IMR-90 (cell line): ENCODE data around the gene TSTD2. TPM values are rescaled to one million over a fixed set of nuclear protein-coding genes. Genes with fewer than 3 reads are reported as not detected.
A peak's percentile ranks its signal among the peaks of the same experiment; 100 is the strongest.

Experiments
- ATAC-seq: fragments of 200-7000 bp; cut with Tn5 transposase; 2 replicates; pipeline ENCODE4 v1.9.1; 2020; ENCODE audit warnings: low read depth, mild to moderate bottlenecking, moderate library complexity
- BruUV-seq: library from RNA; stranded (reverse); fragments of 400-500 nt; replicated peaks from 2 replicates; lab custom pipeline; 2021; lab: Mats Ljungman, UMichigan
- CTCF ChIA-PET: fragments of 300-600 bp; formaldehyde crosslinking; extraction: SDS; loops from one replicate; lab custom pipeline; 2021; ENCODE audit warnings: antibody characterized with exemption; lab: Yijun Ruan, JAX
- POLR2A ChIA-PET: fragments of 300-600 bp; sonication (Branson Sonifier 250); formaldehyde crosslinking; loops from one replicate; lab custom pipeline; 2022; ENCODE audit warnings: antibody characterized with exemption; ENCODE audit not compliant: unreplicated experiment; lab: Charles Lee
- DNase-seq: peaks from one replicate; pipeline ENCODE4 v3.0.0; 2013
- H2AFZ ChIP-seq: replicated peaks from 2 replicates; pipeline ENCODE3; 2013; ENCODE audit warnings: low read length, mild to moderate bottlenecking; ENCODE audit not compliant: poor library complexity
- H2AK5ac ChIP-seq: 2 replicates; pipeline ENCODE4 v1.6.1; 2013; ENCODE audit warnings: low read depth, low read length, inconsistent platforms
- H2AK9ac ChIP-seq: replicated peaks from 2 replicates; pipeline ENCODE3; 2013; ENCODE audit warnings: mild to moderate bottlenecking, low read depth, low read length, moderate library complexity; ENCODE audit not compliant: poor library complexity
- H2BK120ac ChIP-seq: 2 replicates; pipeline ENCODE4 v1.6.1; 2013; ENCODE audit warnings: low read depth, low read length, inconsistent platforms
- H2BK15ac ChIP-seq: 3 replicates; pipeline ENCODE4 v1.6.1; 2013; ENCODE audit warnings: low read depth, low read length, inconsistent platforms
- H2BK20ac ChIP-seq: 2 replicates; pipeline ENCODE4 v1.6.1; 2013; ENCODE audit warnings: low read depth, mild to moderate bottlenecking, inconsistent platforms, low read length, moderate library complexity
- H2BK5ac ChIP-seq: 2 replicates; pipeline ENCODE4 v1.6.1; 2013; ENCODE audit warnings: mild to moderate bottlenecking, low read depth, low read length, inconsistent platforms; ENCODE audit not compliant: poor library complexity, severe bottlenecking
- H3K14ac ChIP-seq: replicated peaks from 2 replicates; pipeline ENCODE4 v1.6.1; 2013; ENCODE audit warnings: low read depth, low read length, inconsistent platforms
- H3K18ac ChIP-seq: 2 replicates; pipeline ENCODE4 v1.6.1; 2013; ENCODE audit warnings: low read depth, low read length, control low read depth
- H3K23ac ChIP-seq: 2 replicates; pipeline ENCODE4 v1.6.1; 2013; ENCODE audit warnings: low read depth, low read length, inconsistent platforms
- H3K27ac ChIP-seq: 2 replicates; pipeline ENCODE4 v1.5.1; 2013; ENCODE audit warnings: mild to moderate bottlenecking, control low read depth, low read length; ENCODE audit not compliant: insufficient read depth
- H3K27me3 ChIP-seq: 2 replicates; pipeline ENCODE4 v1.6.1; 2013; ENCODE audit warnings: low read length; ENCODE audit not compliant: control insufficient read depth, insufficient read depth
- H3K36me3 ChIP-seq: 2 replicates; pipeline ENCODE4 v1.6.1; 2013; ENCODE audit warnings: low read length, mixed read lengths; ENCODE audit not compliant: control insufficient read depth, insufficient read depth
- H3K4ac ChIP-seq: 2 replicates; pipeline ENCODE4 v1.6.1; 2013; ENCODE audit warnings: low read depth, low read length, inconsistent platforms
- H3K4me1 ChIP-seq: 2 replicates; pipeline ENCODE4 v1.6.1; 2013; ENCODE audit warnings: low read length, mixed read lengths; ENCODE audit not compliant: control insufficient read depth, insufficient read depth
- H3K4me2 ChIP-seq: 2 replicates; pipeline ENCODE4 v1.6.1; 2013; ENCODE audit warnings: low read depth, mild to moderate bottlenecking, control low read depth, low read length, moderate library complexity
- H3K4me3 ChIP-seq: 2 replicates; pipeline ENCODE4 v1.5.1; 2013; ENCODE audit warnings: low read depth, mild to moderate bottlenecking, control low read depth, low read length, moderate library complexity; ENCODE audit not compliant: insufficient read depth
- H3K56ac ChIP-seq: 2 replicates; pipeline ENCODE4 v1.6.1; 2013; ENCODE audit warnings: low read length, inconsistent platforms; ENCODE audit not compliant: insufficient read depth; ENCODE audit errors: extremely low read depth
- H3K79me1 ChIP-seq, 2 experiments: 2 replicates each; pipeline ENCODE4 v1.6.1; 2013; ENCODE audit warnings: low read length in 2 of 2, inconsistent platforms in 1 of 2, low read depth in 1 of 2
- H3K9ac ChIP-seq: 2 replicates; pipeline ENCODE4 v1.6.1; 2013; ENCODE audit warnings: low read depth, low read length, control low read depth
- H3K9me1 ChIP-seq: 2 replicates; pipeline ENCODE4 v1.6.1; 2013; ENCODE audit warnings: low read length, inconsistent platforms; ENCODE audit not compliant: insufficient read depth
- H3K9me3 ChIP-seq: 2 replicates; pipeline ENCODE4 v1.6.1; 2013; ENCODE audit warnings: low read length; ENCODE audit not compliant: control insufficient read depth, insufficient read depth
- H4K20me1 ChIP-seq: 2 replicates; pipeline ENCODE4 v1.6.1; 2013; ENCODE audit warnings: low read length, inconsistent platforms; ENCODE audit not compliant: insufficient read depth
- H4K5ac ChIP-seq: 2 replicates; pipeline ENCODE4 v1.6.1; 2013; ENCODE audit warnings: mild to moderate bottlenecking, low read depth, low read length, control low read depth
- H4K8ac ChIP-seq, 2 experiments: 2 replicates each; pipeline ENCODE4 v1.6.1; 2013; ENCODE audit warnings: low read depth in 2 of 2, low read length in 2 of 2, control low read depth in 1 of 2, inconsistent platforms in 1 of 2
- H4K91ac ChIP-seq: 2 replicates; pipeline ENCODE4 v1.6.1; 2013; ENCODE audit warnings: low read depth, low read length, inconsistent platforms; ENCODE audit not compliant: insufficient read depth
- BHLHE40 ChIP-seq: fragments of 150-350 bp; IDR thresholded peaks from 2 replicates; pipeline ENCODE4 v1.6.1; 2016; ENCODE audit warnings: mild to moderate bottlenecking, low read depth, low read length
- FOS ChIP-seq: fragments of 150-350 bp; IDR thresholded peaks from 2 replicates; pipeline ENCODE4 v1.6.1; 2016; ENCODE audit warnings: low read depth, low read length
- NFE2L2 ChIP-seq: fragments of 150-350 bp; IDR thresholded peaks from 2 replicates; pipeline ENCODE4 v1.6.1; 2016; ENCODE audit warnings: low read depth, mild to moderate bottlenecking, low read length
- WGBS, 2 experiments: methylation state at CpG; one replicate each; pipeline versions ENCODE4 v1.1.5 to v1.1.7; 2013; ENCODE audit warnings: missing lambda C conversion rate in 2 of 2; ENCODE audit not compliant: insufficient read length in 1 of 2; ENCODE audit errors: extremely low coverage in 2 of 2; 5-methylcytosine and 5-hydroxymethylcytosine counted together
- dilution Hi-C: fragments of 300-500 bp; cut with HindIII; formaldehyde crosslinking; loops from one replicate; pipeline ENCODE4 v1.14.3; 2018; ENCODE audit warnings: low sequenced_read_pairs; ENCODE audit not compliant: unreplicated experiment
- in situ Hi-C: fragments of 300-500 bp; cut with MboI; formaldehyde crosslinking; loops from 3 replicates; pipeline ENCODE4 v1.14.3; 2019; ENCODE audit warnings: low sequenced_read_pairs, inconsistent platforms, mixed read lengths
- intact Hi-C: fragments of 100-400 bp; cut with micrococcal nuclease; formaldehyde crosslinking; loops from 2 replicates; pipeline ENCODE4 v1.10.0; 2022
- polyA plus RNA-seq, 3 experiments: library from polyadenylated mRNA; depleted of rRNA; stranded (reverse); fragments of >200 nt; gene quantifications; 2 replicates each; pipeline ENCODE4 v1.2.3, GENCODE V29; 2012; ENCODE audit warnings: low replicate concordance in 1 of 3
- total RNA-seq: library from RNA; depleted of rRNA; stranded (reverse); fragments of >200 nt; gene quantifications from 2 replicates; pipeline ENCODE4 v1.2.3, GENCODE V29; 2012

The TSTD2 gene
- total and polyA plus RNA-seq, 2 of the 4 experiments (the other 2 are of a cell fraction): 11.2 to 16.3 TPM

DNA sequence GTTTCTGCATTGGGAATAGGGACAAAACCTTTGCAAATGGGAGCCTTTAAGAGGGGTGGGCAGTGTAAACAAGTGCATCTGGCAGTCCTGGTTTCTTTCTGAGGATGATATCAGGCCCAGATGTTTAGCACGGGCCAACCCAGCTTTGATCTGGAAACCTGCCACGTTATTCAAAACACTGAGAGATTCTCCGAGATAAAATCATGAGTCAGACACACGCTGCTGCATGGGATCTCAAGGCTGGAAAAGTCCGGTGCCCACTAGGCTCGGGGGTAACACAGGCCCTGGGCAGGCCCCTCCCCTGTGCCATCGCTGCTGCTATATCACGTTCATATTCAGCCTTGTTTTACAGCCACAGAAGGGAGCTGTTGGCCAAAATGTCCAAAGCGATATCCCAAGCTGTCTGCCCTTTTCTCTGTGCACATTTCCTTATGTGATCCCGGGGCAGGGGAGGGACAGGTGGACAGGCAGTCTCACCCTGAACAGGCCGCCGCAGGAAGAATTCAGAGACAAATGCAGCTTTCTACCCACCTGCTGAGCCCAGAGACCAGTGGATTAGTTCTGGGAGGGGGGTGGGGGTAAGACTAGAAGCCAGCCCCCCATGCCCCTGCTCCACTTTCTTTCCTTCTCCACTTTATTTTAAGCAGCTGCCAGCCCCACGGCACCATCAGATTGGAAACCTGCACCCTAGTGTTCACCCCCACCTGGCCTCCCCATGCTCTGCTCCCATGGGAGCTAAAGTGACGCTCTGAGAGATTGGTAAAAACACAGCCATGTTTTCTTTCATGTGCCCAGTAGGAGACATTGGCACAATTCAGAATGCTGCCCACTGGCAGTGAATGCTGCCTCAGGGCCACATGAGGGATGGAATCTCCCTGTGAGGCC is 68.6 kb downstream of the TSTD2 start:
- ATAC-seq (peak; percentile 91), DNase-seq (peak; percentile 78)
- CTCF ChIA-PET: interaction anchor here (0.7 kb wide), 1 partner anchor 1755 kb away, joined by 5 read pairs; no protein-coding TSS in a partner anchor
- no peak overlapping the region for H3K4me3 ChIP-seq
- no peaks in the 10 kb centered on the region for H3K9me3 ChIP-seq
- H3K4me2 ChIP-seq: no peak overlapping the region
- intact Hi-C loops: no loop called here
- no peak overlapping the region for H4K5ac ChIP-seq
- no TSS peak for BruUV-seq
- H2BK20ac ChIP-seq: no peak overlapping the region
- H3K27ac ChIP-seq: no peak overlapping the region
- no peak for TF ChIP-seq NFE2L2
- peak; percentile 90 for TF ChIP-seq BHLHE40
- TF ChIP-seq FOS: peak; percentile 15; the same call in 1 of the 2 replicates
- H2BK120ac ChIP-seq: no peak overlapping the region
- H3K56ac ChIP-seq: no peak overlapping the region
- no peak overlapping the region for H3K9ac ChIP-seq
- no peaks in the 10 kb centered on the region for H3K79me1 ChIP-seq
- H2AK5ac ChIP-seq: peak overlapping the region; percentile 28; the same call in 1 of the 2 replicates
- H3K9me1 ChIP-seq: peaks cover 4% of the 10 kb centered on the region
- peaks cover 2% of the 10 kb centered on the region; the same call in 1 of the 2 replicates for H3K27me3 ChIP-seq
- H2BK5ac ChIP-seq: no peak overlapping the region
- H4K91ac ChIP-seq: no peak overlapping the region
- in situ Hi-C loops: no loop called here
- peaks cover 12% of the 10 kb centered on the region for H3K36me3 ChIP-seq
- POLR2A ChIA-PET: interaction anchor here (0.5 kb wide), 1 partner anchor 63 kb away, joined by 3 read pairs; the partner anchor contains the start of gene TMOD1
- WGBS, 2 experiments: 33% methylated on average over 6 of the region's 14 CpGs; no CpG with 5 or more reads in 1 of the 2 experiments
- H2AFZ ChIP-seq: peak overlapping the region; percentile 35
- H3K14ac ChIP-seq: no peak overlapping the region
- dilution Hi-C loops: no loop called here
- H3K18ac ChIP-seq: no peak overlapping the region
- H3K4ac ChIP-seq: no peak overlapping the region
- peaks cover 1% of the 10 kb centered on the region; the same call in 1 of the 2 replicates for H3K4me1 ChIP-seq
- no peaks in the 10 kb centered on the region for H4K20me1 ChIP-seq
- H4K8ac ChIP-seq: no peak overlapping the region
- no peak overlapping the region for H2BK15ac ChIP-seq
- H2AK9ac ChIP-seq: no peak overlapping the region
- no peak overlapping the region for H3K23ac ChIP-seq
